GM10266 (cell line): ENCODE data around the gene NUPR2.
"Not testable (repeated sequence)": the region's sequence is repeated elsewhere in the genome, so short reads cannot be mapped to it uniquely, and the experiment has no call there.

Experiments used
- DNase-seq: peaks from one replicate; pipeline ENCODE4 v3.0.0; 2012; ENCODE audit errors: extremely low spot score
- TF ChIP-seq, protein P1 (sequence below): IDR thresholded peaks from 2 replicates; pipeline ENCODE4 v1.5.1; 2012; ENCODE audit warnings: mild to moderate bottlenecking, low read depth; ENCODE audit not compliant: control insufficient read depth, insufficient read depth; ENCODE audit errors: missing control alignments

Gene NUPR2

GRCh38 chr7:56079450-56080185 is 36.6 kb downstream of the NUPR2 start:
- no peak for DNase-seq
- TF ChIP-seq, protein P1, sequence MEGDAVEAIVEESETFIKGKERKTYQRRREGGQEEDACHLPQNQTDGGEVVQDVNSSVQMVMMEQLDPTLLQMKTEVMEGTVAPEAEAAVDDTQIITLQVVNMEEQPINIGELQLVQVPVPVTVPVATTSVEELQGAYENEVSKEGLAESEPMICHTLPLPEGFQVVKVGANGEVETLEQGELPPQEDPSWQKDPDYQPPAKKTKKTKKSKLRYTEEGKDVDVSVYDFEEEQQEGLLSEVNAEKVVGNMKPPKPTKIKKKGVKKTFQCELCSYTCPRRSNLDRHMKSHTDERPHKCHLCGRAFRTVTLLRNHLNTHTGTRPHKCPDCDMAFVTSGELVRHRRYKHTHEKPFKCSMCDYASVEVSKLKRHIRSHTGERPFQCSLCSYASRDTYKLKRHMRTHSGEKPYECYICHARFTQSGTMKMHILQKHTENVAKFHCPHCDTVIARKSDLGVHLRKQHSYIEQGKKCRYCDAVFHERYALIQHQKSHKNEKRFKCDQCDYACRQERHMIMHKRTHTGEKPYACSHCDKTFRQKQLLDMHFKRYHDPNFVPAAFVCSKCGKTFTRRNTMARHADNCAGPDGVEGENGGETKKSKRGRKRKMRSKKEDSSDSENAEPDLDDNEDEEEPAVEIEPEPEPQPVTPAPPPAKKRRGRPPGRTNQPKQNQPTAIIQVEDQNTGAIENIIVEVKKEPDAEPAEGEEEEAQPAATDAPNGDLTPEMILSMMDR: no peak

GRCh38 chr7:56078196-56078595 is 38.0 kb downstream of the NUPR2 start:
- TF ChIP-seq, protein P1: no peak
- DNase-seq: no peak

GRCh38 chr7:56077681-56078080 is 38.5 kb downstream of the NUPR2 start:
- TF ChIP-seq, protein P1: no peak
- DNase-seq: no peak

- peak; percentile 80 for DNase-seq
- TF ChIP-seq, protein P1: peak; percentile 86
Measured at GRCh38 chr7:56074371-56074791, 41.8 kb downstream of the NUPR2 start.

DNA sequence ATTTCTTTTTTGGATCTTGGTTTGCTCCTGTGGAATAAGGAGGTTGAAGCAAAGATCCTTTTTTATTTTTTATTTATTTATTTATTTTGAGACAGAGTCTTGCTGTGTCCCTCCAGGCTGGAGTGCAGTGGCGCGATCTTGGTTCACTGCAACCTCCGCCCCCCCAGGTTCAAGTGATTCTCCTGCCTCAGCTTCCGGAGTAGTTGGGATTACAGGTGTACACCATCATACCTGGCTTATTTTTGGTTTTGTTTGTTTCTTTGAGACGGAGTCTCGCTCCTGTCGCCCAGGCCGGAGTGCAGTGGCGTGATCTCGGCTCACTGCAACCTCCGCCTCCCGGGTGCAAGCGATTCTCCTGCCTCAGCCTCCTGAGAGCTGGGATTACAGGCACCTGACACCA is 49.8 kb downstream of the NUPR2 start:
- DNase-seq: not testable (repeated sequence)
